Sigmoid colon (tissue), 3 donors: ENCODE data around the gene RPA4.

ENCODE experiments used
- CTCF ChIP-seq, 4 experiments: fragments of 450-650 bp in 3 of 4; fragments of 200-600 bp in 1 of 4; IDR thresholded peaks; one replicate each; pipeline ENCODE4 v1.5.1; 2016 to 2019; ENCODE audit warnings: antibody characterized with exemption in 4 of 4, mild to moderate bottlenecking in 3 of 4, moderate library complexity in 2 of 4
- POLR2A ChIP-seq, 2 donors: fragments of 450-650 bp; IDR thresholded peaks; one replicate each; pipeline ENCODE4 v1.6.1; 2016; ENCODE audit warnings: antibody characterized with exemption in 2 of 2, mild to moderate bottlenecking in 2 of 2, moderate library complexity in 2 of 2

- TF ChIP-seq CTCF (IDR thresholded peaks at IDR 0.05) (no peak), POLR2A (IDR thresholded peaks at IDR 0.05) (no peak)
Measured at GRCh38 chrX:96918864-96919263, 35.2 kb downstream of the RPA4 start.
